Adipocyte (in vitro differentiated cells): ENCODE data around the gene TMEM132D.
A peak's percentile ranks its signal among the peaks of the same experiment; 100 is the strongest.

Experiments used
- DNase-seq: peaks from one replicate; pipeline ENCODE4 v3.0.0-alpha.2; 2015; ENCODE audit warnings: low read depth
- H3K27me3 ChIP-seq: replicated peaks from 2 replicates; pipeline ENCODE4 v1.7.0; 2013; ENCODE audit warnings: mild to moderate bottlenecking, low read length, moderate library complexity; ENCODE audit not compliant: control insufficient read depth, insufficient read depth
- H3K36me3 ChIP-seq: 2 replicates; pipeline ENCODE4 v1.7.0; 2013; ENCODE audit warnings: low read length, mild to moderate bottlenecking, moderate library complexity; ENCODE audit not compliant: control insufficient read depth, insufficient read depth, severe bottlenecking
- H3K4me1 ChIP-seq: 2 replicates; pipeline ENCODE4 v1.7.0; 2013; ENCODE audit warnings: mild to moderate bottlenecking, low read length, moderate library complexity; ENCODE audit not compliant: control insufficient read depth, insufficient read depth
- H3K4me3 ChIP-seq: 2 replicates; pipeline ENCODE4 v1.7.0; 2013; ENCODE audit warnings: mild to moderate bottlenecking, low read length, moderate library complexity
- H3K9ac ChIP-seq: 2 replicates; pipeline ENCODE4 v1.7.0; 2013; ENCODE audit warnings: mild to moderate bottlenecking, low read length, moderate library complexity
- H3K9me3 ChIP-seq: 2 replicates; pipeline ENCODE4 v1.7.0; 2013; ENCODE audit warnings: mild to moderate bottlenecking, low read length, moderate library complexity; ENCODE audit not compliant: control insufficient read depth

TMEM132D gene

GRCh38 chr12:129423041-129423580 is 480.7 kb downstream of the TMEM132D start:
- Histone ChIP-seq H3K9me3 (no peaks in the 10 kb centered on the region), H3K36me3 (no peaks in the 10 kb centered on the region), H3K9ac (no peak overlapping the region), H3K27me3 (no peaks in the 10 kb centered on the region), H3K4me3 (no peak overlapping the region), H3K4me1 (no peaks in the 10 kb centered on the region)
- DNase-seq: no peak

GRCh38 chr12:129413295-129413694 is 490.5 kb downstream of the TMEM132D start:
- Histone ChIP-seq H3K4me3 (no peak overlapping the region), H3K9me3 (no peaks in the 10 kb centered on the region), H3K36me3 (no peaks in the 10 kb centered on the region), H3K9ac (no peak overlapping the region), H3K4me1 (no peaks in the 10 kb centered on the region), H3K27me3 (no peaks in the 10 kb centered on the region)
- no peak for DNase-seq

- no peaks in the 10 kb centered on the region for H3K36me3 ChIP-seq
These were observed 494.5 kb downstream of the TMEM132D start for GRCh38 chr12:129409281-129409680.

DNA sequence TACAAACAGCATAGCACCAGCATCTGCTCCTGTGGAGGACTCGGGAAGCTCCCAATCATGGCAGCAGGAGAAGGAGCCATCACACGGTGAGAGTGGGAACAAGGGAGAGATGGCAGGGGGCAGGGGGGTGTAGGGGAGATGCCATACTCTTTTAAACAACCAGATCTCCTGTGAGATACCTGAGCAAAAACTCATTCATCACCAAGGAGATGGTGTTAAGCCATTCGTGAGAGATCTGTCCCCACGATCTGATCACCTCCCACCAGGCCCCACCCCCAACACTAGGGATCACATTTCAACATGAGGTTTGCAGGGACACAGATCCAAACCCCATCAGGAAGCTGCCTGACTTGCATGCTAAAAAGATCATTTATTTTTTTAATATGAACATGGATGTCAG is 499.3 kb downstream of the TMEM132D start:
- DNase-seq: no peak
- Histone ChIP-seq H3K27me3 (no peaks in the 10 kb centered on the region), H3K9ac (no peak overlapping the region), H3K36me3 (no peaks in the 10 kb centered on the region), H3K4me3 (no peak overlapping the region), H3K9me3 (no peaks in the 10 kb centered on the region), H3K4me1 (no peaks in the 10 kb centered on the region)

More at GRCh38 chr12:129409281-129409680, 494.5 kb downstream of the TMEM132D start:
- Histone ChIP-seq H3K9me3 (no peaks in the 10 kb centered on the region), H3K27me3 (no peaks in the 10 kb centered on the region), H3K9ac (no peak overlapping the region), H3K4me3 (no peak overlapping the region), H3K4me1 (no peaks in the 10 kb centered on the region)
- no peak for DNase-seq

DNA sequence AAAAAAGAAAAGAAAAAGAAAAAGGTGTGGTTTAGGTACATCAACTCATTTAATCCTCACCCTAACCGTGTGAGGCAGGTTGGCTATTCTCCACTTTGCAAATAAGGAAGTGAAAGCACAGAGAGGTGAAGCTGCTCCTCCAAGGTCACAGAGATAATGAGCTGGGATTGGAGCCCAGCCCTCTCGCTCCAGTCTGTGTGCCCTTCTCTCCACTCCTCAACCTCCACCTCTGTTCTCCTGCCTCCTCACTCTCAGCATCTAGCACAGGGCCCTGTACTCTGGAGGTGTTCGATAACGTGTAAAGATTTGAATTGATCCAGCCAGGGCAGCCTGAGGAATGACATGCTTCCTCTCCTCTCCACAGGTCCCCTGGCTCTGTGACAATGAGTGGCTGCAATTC is 502.3 kb downstream of the TMEM132D start:
- DNase-seq: no peak
- H3K4me3 ChIP-seq: no peak overlapping the region
- H3K9ac ChIP-seq: no peak overlapping the region
- H3K36me3 ChIP-seq: no peaks in the 10 kb centered on the region
- H3K9me3 ChIP-seq: peaks cover 4% of the 10 kb centered on the region
- no peaks in the 10 kb centered on the region for H3K4me1 ChIP-seq
- no peaks in the 10 kb centered on the region for H3K27me3 ChIP-seq

DNA sequence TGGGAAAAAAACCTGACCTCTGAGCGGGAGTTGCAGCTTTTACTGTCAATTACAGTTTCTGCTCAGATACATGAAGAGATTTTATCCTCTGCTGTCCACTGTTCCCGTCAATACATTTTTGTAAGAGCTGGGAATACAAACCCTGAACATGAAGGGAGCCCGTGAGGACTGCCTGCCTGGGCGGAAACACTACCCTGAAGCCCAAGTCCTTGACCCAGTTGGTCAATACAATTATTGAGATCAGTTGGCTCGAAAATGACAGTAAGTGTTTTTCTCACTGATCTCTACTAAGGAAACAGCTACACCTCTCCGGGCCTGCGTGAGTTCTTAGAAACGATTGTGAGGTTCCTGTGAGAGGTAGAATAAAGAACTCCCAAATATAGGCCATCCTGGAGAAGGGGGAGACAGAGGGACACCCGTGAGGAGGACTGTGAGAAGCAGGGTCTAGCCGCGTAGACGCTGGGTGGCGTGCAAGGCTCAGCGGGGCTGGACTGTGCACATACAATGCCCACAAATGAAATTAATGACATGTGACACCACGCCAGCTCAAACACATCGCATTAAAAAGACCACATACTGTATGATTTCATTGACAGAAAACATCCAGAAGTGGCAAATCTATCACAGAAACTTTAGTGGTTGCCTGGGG is 509.5 kb downstream of the TMEM132D start:
- no peaks in the 10 kb centered on the region for H3K4me1 ChIP-seq
- H3K4me3 ChIP-seq: no peak overlapping the region
- H3K9ac ChIP-seq: no peak overlapping the region
- H3K36me3 ChIP-seq: no peaks in the 10 kb centered on the region
- DNase-seq: no peak
- H3K9me3 ChIP-seq: peaks cover 11% of the 10 kb centered on the region
- no peaks in the 10 kb centered on the region for H3K27me3 ChIP-seq

GRCh38 chr12:129393357-129393937 is 510.4 kb downstream of the TMEM132D start:
- DNase-seq: no peak
- Histone ChIP-seq H3K4me1 (no peaks in the 10 kb centered on the region), H3K4me3 (no peak overlapping the region), H3K9me3 (peaks cover 11% of the 10 kb centered on the region), H3K27me3 (no peaks in the 10 kb centered on the region), H3K36me3 (no peaks in the 10 kb centered on the region), H3K9ac (no peak overlapping the region)

DNA sequence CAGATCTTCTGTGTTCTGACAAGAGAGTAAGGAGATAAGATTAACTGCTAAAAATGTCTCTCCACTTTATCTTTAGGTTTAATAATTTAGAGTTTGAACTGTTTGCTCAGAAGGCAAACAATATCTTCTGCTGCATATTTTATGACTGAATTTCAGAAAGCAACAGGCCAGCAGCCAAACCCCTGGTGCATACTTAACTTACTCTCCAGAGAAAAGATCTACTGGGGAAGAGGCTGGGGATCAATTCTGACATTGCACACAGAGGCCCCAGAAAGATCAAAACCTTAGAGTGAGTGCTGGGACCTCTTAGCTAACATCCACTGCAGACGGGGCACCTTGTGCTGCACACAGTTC is 518.2 kb downstream of the TMEM132D start:
- peak; percentile 4 for DNase-seq

GRCh38 chr12:129383956-129384355 is 519.9 kb downstream of the TMEM132D start:
- Histone ChIP-seq H3K27me3 (no peaks in the 10 kb centered on the region), H3K4me1 (no peaks in the 10 kb centered on the region), H3K9me3 (no peaks in the 10 kb centered on the region), H3K4me3 (no peak overlapping the region), H3K9ac (no peak overlapping the region), H3K36me3 (no peaks in the 10 kb centered on the region)
- DNase-seq: no peak

More for the DNA sequence above, 518.2 kb downstream of the TMEM132D start:
- Histone ChIP-seq H3K4me3 (no peak overlapping the region), H3K9ac (no peak overlapping the region), H3K27me3 (no peaks in the 10 kb centered on the region), H3K4me1 (no peaks in the 10 kb centered on the region), H3K36me3 (no peaks in the 10 kb centered on the region), H3K9me3 (peaks cover 1% of the 10 kb centered on the region)

GRCh38 chr12:129381715-129382114 is 522.1 kb downstream of the TMEM132D start:
- Histone ChIP-seq H3K9me3 (no peaks in the 10 kb centered on the region), H3K4me3 (no peak overlapping the region), H3K4me1 (no peaks in the 10 kb centered on the region), H3K27me3 (no peaks in the 10 kb centered on the region), H3K9ac (no peak overlapping the region), H3K36me3 (no peaks in the 10 kb centered on the region)
- no peak for DNase-seq

GRCh38 chr12:129379076-129379804 is 524.6 kb downstream of the TMEM132D start:
- Histone ChIP-seq H3K9ac (no peak overlapping the region), H3K27me3 (no peaks in the 10 kb centered on the region), H3K36me3 (no peaks in the 10 kb centered on the region), H3K4me1 (no peaks in the 10 kb centered on the region), H3K4me3 (no peak overlapping the region), H3K9me3 (peaks cover 3% of the 10 kb centered on the region)
- no peak for DNase-seq
